HG03439 (cell line): Measurements from ENCODE around the gene GLIS1.
"Not testable (repeated sequence)": the region's sequence is repeated elsewhere in the genome, so short reads cannot be mapped to it uniquely, and the experiment has no call there.

Source experiments
- ATAC-seq: cut with Tn5 transposase; IDR thresholded peaks from one replicate; pipeline ENCODE4 v1.9.1; 2021; ENCODE audit warnings: mild to moderate bottlenecking, moderate library complexity; ENCODE audit not compliant: unreplicated experiment

GLIS1 gene

DNA sequence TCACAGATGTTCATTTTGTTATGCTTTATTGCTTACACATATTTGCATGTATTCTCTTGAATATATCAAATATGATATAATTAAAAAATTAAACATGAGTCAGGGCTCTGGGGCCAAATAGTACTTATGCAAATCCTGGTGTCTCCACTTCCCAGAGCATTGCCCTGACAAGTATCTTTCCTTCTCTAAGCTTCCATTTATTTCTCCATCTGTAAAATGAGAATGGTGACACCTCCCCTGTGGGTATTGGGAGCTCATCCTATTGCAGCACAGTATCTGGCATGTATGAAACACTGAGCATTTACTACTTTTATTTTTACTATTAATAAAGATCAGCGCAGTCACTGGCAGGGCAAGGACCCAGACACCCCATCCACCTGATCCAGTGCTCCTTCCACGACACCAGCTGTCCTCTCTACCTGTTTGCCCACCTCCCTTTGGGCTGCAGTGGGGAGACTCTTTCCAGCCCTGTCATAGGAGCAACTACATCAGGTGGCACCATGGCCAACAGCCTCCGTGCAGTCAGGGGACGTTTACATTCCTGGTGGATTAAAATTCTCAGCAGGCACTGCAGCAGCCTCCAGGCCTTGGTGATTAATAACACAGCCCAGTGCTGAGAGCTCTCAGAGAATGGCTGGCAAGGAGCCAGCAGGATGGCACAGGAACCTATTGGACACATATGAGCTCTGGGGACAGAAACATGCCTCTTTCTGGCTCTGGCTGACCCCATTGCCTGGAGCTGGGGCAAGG lies 166.7 kb downstream of the GLIS1 start:
- ATAC-seq = no peak

- no peak for ATAC-seq
These were observed 170.4 kb downstream of the GLIS1 start for GRCh38 chr1:53568540-53568939.

DNA sequence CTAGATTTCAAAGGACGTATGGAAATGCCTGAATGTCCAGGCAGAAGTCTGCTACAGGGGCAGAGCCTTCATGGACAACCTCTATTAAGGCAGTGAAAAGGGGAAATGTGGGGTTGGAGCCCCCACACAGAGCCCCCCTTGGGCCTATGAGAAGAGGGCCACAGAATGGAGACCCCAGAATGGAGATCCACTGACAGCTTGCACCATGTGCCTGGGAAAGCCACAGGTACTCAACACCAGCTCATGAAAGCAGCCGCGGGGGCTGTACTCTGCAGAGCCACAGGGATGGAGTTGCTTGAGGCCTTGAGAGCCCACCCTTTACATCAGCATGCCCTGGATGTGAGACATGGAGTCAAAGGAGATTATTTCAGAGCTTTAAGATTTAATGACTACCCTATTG lies 171.1 kb downstream of the GLIS1 start:
- ATAC-seq = no peak

- ATAC-seq = no peak
These were observed 171.5 kb downstream of the GLIS1 start for GRCh38 chr1:53567450-53567849.

DNA sequence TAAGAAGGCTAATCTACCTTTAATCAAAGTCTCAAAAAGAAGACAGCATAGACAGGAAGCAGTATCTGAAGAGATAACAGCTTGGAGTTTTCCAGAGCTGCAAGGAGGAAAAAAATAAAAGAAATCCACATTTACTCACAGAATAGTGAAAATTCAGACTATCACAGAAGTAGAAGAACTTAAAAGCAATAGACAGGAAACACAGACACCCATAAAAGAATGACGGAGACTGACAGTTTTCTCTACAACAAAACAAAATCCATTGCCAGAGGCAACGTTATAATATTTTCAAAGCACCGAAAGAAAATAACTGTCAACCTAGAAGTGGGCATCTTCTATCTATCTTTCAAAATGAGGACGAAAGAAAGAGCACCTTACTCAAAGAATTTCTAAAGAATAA lies 175.4 kb downstream of the GLIS1 start:
- ATAC-seq = no peak

GRCh38 chr1:53562981-53563379 lies 176.0 kb downstream of the GLIS1 start:
- no peak for ATAC-seq

GRCh38 chr1:53562291-53562980 lies 176.5 kb downstream of the GLIS1 start:
- no peak for ATAC-seq

- no peak for ATAC-seq
These were observed 177.4 kb downstream of the GLIS1 start for GRCh38 chr1:53561503-53562105.

DNA sequence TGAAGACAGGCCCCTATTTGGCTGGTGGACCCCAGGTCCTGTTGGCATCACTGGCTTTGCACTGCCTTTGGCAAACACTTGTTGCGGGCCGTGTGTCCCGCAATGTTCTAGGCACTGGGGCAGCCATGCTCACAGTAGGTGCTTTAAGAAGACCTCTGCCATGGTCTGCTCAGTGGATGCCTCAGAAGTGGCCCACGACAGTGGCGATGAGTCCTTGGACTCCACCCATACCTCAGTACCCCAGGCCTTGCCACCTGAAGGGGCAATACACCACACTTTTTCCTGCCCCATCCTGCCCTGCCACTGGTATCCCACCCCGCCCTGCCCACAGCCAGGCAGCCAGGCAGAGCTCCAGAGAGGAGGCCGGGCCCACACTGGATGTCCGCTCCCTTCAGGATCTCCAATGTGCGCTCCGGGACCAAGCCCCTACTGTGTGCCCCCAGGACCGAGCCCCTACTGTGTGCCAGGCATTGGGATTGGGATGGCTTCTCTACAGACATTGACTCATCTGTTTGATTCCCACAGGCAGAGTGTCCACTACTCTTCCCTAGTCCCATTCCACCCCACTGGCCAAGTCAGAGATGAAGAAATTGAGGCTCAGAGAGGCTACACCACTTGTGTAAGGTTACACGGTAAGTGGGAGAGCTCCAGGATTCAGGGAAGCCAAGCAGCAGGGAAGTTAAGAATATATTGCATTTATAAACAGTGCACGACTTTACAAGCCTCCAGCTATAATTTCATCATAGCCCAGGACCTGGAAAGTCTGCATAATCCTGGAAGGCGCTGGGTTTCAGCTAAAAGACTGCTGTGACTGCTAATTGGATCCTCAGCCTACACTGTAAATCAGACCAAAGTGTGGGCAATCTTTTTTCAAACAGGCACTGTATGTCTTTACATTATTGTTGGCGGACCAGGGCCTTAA lies 178.1 kb downstream of the GLIS1 start:
- ATAC-seq = no peak

DNA sequence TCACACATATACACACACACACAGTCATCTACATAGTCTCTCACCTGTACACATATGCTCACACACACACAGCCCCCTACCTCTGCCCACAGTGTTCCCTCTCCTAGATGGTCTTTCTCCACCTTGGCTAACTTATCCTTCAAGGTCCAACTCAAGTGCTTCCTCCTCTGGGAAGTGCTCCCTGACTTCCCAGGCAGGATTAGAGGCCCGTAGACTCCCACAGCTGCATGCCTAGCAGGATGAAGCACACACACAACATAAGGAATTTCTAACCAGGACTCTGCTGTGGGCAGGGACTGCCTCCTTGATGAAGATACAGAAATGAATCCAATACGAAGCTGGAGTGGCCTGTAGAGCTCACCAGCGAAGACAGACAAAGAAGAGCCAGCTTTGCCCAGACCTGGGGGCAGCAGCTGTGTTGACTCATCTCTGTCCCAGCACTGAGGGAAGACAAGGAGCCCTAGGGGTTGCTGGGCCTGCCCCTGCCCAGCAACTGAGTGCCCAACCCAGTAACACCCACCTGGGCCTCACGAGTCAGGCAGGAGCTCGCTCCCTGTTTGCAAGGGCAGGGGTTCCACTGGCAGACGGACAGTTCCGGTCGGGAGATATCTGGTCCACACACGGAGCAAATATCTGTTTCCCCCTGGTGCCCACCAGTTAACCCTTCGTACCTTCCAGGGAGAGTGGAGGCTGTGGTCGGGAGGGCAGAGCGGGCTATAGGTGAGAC lies 178.9 kb downstream of the GLIS1 start:
- ATAC-seq = no peak

- no peak for ATAC-seq
These were observed 179.6 kb downstream of the GLIS1 start for GRCh38 chr1:53559391-53559815.

- no peak for ATAC-seq
These were observed 180.1 kb downstream of the GLIS1 start for GRCh38 chr1:53558739-53559315.

DNA sequence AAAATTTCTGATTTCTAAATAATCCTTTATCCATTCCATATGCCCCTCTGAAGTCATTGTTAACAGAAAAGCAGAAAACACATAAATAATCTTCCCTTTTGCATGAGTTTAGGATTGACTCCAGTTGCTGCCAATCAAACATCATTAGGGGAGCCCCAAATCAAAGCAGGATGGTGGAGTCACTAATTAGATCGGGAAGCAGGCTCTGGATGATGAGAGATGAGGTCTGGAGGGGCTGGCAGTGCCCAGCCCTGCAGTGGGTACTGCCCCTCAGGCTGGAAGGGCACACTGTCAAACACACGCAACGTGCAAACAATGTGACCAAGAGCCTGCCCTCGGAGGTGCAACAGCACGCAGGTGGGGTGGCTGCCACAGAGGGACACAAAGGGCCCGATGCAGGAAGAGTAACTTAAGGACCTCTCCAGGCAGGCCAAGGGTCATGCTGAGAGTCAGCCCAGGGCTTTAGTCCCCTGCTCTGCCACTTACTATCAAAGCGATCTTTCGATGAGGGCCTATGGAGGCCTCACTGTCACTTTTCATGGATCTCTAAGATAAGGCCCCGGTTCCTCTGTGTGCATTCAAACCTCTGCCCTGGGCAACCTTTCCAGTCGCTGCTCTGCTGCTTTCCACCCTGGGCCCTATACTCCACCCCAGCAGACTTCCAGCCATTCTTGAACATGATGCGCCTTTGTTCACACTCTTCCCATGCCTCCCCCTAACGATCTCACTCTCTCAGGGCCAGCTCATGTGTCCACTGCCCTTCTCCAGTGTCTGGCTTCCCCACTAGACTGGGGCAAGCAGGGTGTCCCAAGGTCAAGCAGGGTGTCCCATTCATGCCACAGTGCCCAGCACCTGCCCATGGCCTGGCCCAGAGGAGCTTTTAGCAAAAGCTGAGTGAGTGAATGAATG lies 180.9 kb downstream of the GLIS1 start:
- no peak for ATAC-seq

GRCh38 chr1:53557369-53557768 lies 181.6 kb downstream of the GLIS1 start:
- ATAC-seq = no peak

DNA sequence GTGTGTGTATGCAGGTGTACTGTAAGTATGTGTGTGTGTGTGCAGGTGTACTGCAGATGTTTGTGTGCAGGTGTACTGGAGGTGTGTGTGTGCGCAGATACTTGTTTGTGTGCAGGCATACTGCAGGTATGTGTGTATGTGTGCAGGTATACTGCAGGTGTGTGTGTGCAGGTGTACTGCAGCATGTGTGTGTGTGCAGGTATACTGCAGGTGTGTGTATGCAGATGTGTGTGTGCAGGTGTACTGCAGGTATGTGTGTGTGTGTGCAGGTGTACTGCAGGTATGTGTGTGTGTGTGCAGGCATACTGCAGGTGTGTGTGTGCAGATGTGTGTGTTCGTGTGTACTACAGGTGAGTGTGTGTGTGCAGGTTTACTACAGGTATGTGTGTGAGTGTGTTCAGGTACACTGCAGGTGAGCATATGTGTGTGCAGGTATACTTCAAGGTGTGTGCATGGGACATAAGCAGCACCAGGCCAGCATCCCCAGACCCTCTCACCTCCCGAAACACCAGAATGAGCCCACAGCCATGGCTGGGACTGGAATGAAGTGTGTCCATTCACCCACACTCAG lies 182.2 kb downstream of the GLIS1 start:
- no peak for ATAC-seq

DNA sequence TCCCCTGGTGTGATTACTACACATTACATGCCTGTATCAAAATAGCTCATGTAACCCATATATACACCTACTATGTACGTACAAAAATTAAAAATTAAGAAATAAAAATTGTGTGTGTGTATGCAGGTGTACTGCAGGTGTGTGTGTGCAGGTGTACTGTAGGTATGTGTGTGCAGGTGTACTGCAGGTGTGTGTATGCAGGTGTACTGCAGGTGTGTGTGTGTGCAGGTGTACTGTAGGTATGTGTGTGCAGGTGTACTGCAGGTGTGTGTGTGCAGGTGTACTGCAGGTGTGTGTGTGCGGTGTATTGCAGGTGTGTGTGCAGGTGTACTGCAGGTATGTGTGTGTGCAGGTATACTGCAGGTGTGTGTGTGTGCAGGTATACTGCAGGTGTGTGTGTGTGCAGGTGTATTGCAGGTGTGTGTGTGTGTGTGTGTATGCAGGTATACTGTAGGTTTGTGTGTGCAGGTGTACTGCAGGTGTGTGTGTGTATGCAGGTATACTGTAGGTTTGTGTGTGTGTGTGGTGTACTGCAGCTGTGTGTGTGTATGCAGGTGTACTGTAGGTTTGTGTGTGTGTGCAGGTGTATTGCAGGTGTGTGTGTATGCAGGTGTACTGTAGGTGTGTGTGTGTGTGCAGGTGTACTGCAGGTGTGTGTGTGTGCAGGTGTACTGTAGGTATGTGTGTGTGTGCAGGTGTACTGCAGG lies 183.2 kb downstream of the GLIS1 start:
- not testable (repeated sequence) for ATAC-seq

GRCh38 chr1:53554592-53555305 lies 184.2 kb downstream of the GLIS1 start:
- no peak for ATAC-seq
